GM15510 (cell line): ENCODE results near the gene ASF1B.

Source experiments
- POLR2A ChIP-seq: IDR thresholded peaks from 3 replicates; pipeline ENCODE4 v1.6.1; 2011; ENCODE audit warnings: borderline replicate concordance; ENCODE audit not compliant: insufficient read length; ENCODE audit errors: extremely low read depth

The ASF1B gene

GRCh38 chr19:14164724-14165493, 28.5 kb upstream of the ASF1B start:
- TF ChIP-seq POLR2A: no peak

- no peak for TF ChIP-seq POLR2A
Measured at GRCh38 chr19:14164082-14164481, 27.7 kb upstream of the ASF1B start.

DNA sequence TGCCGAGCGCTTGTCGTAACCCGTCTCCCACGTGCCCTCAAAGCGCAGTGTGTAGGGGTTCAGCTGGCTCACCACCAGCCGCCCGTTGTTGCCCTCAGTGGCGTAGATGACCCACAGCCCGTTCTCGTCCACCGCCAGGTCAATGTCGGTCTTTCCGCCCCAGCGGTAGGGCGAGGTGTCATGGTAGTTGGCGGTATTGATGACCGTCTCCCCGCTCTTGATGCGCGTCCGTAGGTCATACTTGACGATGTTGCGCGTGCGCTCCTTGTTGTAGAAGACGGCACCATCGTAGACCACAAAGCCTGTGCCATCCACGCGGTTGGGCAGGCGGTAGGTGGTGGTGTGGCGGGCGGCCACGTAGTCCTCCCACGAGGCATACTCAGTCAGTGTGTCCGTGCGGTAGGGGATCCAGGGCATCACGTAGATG, 26.5 kb upstream of the ASF1B start:
- no peak for TF ChIP-seq POLR2A

- TF ChIP-seq POLR2A: no peak
Measured at GRCh38 chr19:14161305-14161704, 24.9 kb upstream of the ASF1B start.

DNA sequence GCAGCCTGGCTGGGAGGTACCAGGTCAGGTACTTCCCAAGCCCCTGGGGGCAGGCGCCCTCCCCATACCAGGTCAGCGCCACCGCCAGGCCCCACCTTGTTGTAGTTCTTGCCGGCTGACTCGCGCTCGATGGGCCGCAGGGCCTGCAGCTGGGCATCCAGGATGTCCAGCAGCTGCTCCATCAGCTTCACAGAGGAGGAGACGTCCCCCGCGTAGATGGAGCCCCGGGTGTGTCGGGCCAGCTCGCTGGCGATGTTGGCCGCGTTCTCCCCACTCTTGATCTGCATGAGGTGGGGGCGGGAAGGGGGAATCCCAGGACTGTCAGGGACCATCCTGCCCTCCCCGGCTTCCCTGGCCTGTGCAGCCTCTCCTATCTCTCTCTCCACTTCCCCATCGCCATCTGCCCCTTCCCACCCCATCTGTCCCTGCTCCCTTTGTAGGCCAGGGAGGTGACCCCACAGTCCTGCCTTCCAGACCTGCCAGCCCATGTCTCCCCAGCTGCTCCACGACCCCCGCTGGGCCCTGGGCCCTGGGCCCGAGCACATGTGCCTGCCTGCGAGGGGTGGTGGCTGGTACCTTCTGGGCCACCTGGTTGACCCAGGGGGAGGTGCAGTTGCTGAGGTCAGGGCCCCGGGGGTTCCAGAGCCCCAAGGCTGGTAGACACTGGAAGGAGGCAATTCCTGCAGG, 23.8 kb upstream of the ASF1B start:
- TF ChIP-seq POLR2A: no peak

GRCh38 chr19:14159059-14159458, 22.7 kb upstream of the ASF1B start:
- TF ChIP-seq POLR2A: no peak

DNA sequence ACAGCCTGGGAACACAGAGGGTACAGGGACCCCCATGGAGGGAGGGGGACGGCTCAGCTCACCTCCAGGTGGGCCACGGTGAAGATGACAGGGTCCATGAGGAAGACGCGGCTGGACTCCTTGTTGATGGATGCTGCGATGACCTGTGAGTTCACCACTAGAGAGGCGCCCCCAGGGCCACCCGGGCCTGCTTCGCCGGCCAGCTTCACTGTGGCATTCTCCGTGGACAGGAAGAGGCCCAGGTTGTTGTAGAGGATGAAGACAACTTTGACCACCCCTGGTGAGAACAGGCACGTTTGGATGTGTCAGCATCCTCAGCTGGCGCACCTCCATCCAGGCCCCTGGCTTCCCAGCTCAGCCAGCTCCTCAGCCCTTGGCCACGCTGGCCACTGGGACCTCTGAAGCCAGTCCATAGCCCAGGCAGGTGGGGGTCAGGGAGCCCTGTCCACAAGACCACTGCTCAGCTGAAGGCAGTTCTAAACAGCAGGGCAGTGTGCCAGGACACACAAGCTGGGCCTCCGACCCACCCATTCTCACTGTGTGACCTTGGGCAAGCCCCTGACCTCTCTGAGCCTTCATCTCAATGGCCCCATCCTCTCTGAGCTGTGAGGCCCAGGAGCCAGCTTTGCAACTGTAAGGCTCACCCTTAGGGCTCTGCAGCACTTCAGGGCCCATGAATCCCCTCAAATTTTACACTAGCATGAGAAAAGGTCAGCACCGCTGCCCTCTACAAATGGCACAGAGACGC, 22.1 kb upstream of the ASF1B start:
- no peak for TF ChIP-seq POLR2A

- TF ChIP-seq POLR2A: no peak
Measured at GRCh38 chr19:14156971-14157717, 20.8 kb upstream of the ASF1B start.

DNA sequence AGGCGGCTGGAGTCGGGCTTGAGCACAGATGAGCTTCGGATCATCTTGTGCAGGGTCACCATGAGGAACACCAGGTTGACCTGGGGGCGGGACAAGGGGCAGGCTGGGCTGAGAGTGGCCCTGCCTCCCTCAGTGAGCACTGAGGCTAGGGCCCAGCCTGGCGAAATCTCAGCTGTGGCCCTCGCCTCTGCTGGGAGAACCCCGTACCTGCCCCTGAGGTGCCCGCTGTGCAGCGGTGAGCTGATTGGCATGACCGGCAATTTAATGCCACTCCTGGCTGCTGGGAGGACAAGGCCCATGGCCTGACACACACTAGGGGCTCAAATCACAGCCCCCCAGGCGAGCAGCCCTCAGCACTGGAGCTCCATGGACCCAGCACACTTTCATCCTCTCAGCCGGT, 19.7 kb upstream of the ASF1B start:
- no peak for TF ChIP-seq POLR2A

DNA sequence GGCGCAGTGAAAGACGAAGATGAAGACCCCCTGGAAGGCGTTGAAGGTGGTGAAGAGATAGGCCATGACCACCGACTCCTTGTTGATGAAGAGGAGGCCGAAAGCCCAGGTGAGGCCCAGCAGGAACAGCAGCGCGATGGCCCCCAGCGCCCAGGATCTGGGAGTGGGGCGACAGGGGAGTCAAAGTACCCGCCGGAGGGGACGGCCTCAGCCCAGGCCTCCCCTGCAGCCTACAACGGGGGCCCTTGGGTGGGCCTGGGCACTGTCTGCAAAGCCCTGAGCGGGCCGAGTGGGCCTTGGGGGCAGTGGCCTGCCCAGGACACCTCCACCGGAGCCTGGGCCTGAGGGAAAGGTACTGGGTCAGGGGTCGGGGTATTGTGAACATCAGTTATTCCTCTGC, 19.0 kb upstream of the ASF1B start:
- no peak for TF ChIP-seq POLR2A

- no peak for TF ChIP-seq POLR2A
Measured at GRCh38 chr19:14152713-14153112, 16.3 kb upstream of the ASF1B start.

GRCh38 chr19:14150770-14151661, 14.6 kb upstream of the ASF1B start:
- TF ChIP-seq POLR2A: no peak

DNA sequence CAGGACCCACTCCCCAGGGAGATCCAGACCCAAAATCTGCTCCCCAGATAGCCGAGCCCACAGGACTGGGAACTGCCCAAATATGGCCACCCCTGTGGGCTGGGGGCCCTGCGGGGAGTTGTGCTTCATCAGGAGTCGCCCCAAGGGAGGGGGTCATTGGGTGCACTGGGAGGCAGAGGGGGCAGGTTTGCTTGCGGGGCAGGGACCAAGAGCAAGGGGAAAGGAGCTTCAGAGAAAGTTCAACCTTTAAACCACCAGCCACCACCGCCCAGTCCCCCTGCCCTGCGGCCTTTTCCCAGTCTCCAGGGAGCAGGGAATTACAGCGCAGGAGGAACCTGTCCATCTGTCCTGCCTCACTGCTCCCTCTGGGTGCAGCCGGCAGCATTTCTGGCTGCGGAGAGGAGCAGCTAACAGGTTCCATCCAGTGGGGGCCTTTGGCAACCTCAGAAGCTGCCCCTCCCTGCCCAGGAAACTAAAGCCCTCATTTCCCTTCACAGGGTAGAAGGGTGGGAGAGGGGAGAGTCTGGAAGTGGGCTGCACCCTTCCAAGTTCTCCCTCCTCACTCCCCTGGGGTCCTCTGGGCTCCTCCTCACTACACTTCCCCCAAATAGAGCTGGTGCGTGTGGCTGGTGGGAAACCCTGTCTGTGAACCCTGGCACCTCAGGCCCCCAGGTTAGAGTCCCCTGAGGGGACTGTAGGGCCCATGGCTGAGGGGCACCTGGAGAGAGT, 13.8 kb upstream of the ASF1B start:
- no peak for TF ChIP-seq POLR2A
